Measurements from ENCODE around the gene CAND2. TPM values are rescaled to one million over a fixed set of nuclear protein-coding genes. Genes with fewer than 3 reads are reported as not detected.

CAND2 gene
- total RNA-seq, 4 donors from 2014 or later, result 9.7 to 18.0 (median 12.4) TPM

GRCh38 chr3:12769761-12770160 lies 26.7 kb upstream of the CAND2 start:
- H3K27me3 ChIP-seq, result no peaks in the 10 kb centered on the region
- WGBS, 2 donors, result 83 to 86% methylated on average over 2 of the region's 2 CpGs
- no peaks in the 10 kb centered on the region for H3K9me3 ChIP-seq
- DNase-seq, result no peak
- no peak overlapping the region for H3K27ac ChIP-seq
- intact Hi-C loops (cut with DNase I), result no loop called here
- TF ChIP-seq CTCF (IDR thresholded peaks at IDR 0.05), result no peak
- no peak for TF ChIP-seq POLR2A (IDR thresholded peaks at IDR 0.05)
- H3K4me3 ChIP-seq (replicated peaks in 1 of 3), result no peak overlapping the region
- no peaks in the 10 kb centered on the region for H3K36me3 ChIP-seq
- no peaks in the 10 kb centered on the region for H3K4me1 ChIP-seq

- TF ChIP-seq POLR2A (IDR thresholded peaks at IDR 0.05), result no peak
- TF ChIP-seq CTCF (IDR thresholded peaks at IDR 0.05), result no peak
- Histone ChIP-seq H3K4me1 (no peaks in the 10 kb centered on the region), H3K36me3 (no peaks in the 10 kb centered on the region), H3K27ac (no peak overlapping the region), H3K4me3 (replicated peaks in 1 of 3) (no peak overlapping the region), H3K9me3 (no peaks in the 10 kb centered on the region), H3K27me3 (no peaks in the 10 kb centered on the region)
- WGBS, 2 donors, result 92 to 93% methylated on average over 9 of the region's 9 CpGs
- intact Hi-C loops (cut with DNase I), result no loop called here
- no peak for DNase-seq
Observed at GRCh38 chr3:12771236-12771635, 25.2 kb upstream of the CAND2 start.

GRCh38 chr3:12772462-12772861 lies 24.0 kb upstream of the CAND2 start:
- TF ChIP-seq POLR2A (IDR thresholded peaks at IDR 0.05) (no peak), CTCF (IDR thresholded peaks at IDR 0.05) (no peak)
- H3K27me3 ChIP-seq, result no peaks in the 10 kb centered on the region
- H3K27ac ChIP-seq, result no peak overlapping the region
- no peaks in the 10 kb centered on the region for H3K9me3 ChIP-seq
- 79 to 84% methylated on average over 5 of the region's 5 CpGs for WGBS, 2 donors
- H3K36me3 ChIP-seq, result no peaks in the 10 kb centered on the region
- H3K4me1 ChIP-seq, result no peaks in the 10 kb centered on the region
- no peak overlapping the region for H3K4me3 ChIP-seq (replicated peaks in 1 of 3)
- intact Hi-C loops (cut with DNase I), result no loop called here
- DNase-seq, result no peak

GRCh38 chr3:12773030-12773709 lies 23.3 kb upstream of the CAND2 start:
- DNase-seq, result no peak
- Histone ChIP-seq H3K36me3 (no peaks in the 10 kb centered on the region), H3K27me3 (no peaks in the 10 kb centered on the region), H3K9me3 (no peaks in the 10 kb centered on the region), H3K27ac (no peak overlapping the region), H3K4me1 (no peaks in the 10 kb centered on the region), H3K4me3 (replicated peaks in 1 of 3) (no peak overlapping the region)
- 65 to 78% methylated on average over 2 of the region's 2 CpGs for WGBS, 2 donors
- TF ChIP-seq POLR2A (IDR thresholded peaks at IDR 0.05) (no peak), CTCF (IDR thresholded peaks at IDR 0.05) (no peak)
- intact Hi-C loops (cut with DNase I), result no loop called here

- Histone ChIP-seq H3K36me3 (no peaks in the 10 kb centered on the region), H3K4me3 (replicated peaks in 1 of 3) (no peak overlapping the region), H3K4me1 (no peaks in the 10 kb centered on the region), H3K27me3 (no peaks in the 10 kb centered on the region), H3K9me3 (no peaks in the 10 kb centered on the region), H3K27ac (no peak overlapping the region)
- no peak for DNase-seq
- intact Hi-C loops (cut with DNase I), result no loop called here
- TF ChIP-seq CTCF (IDR thresholded peaks at IDR 0.05) (no peak), POLR2A (IDR thresholded peaks at IDR 0.05) (no peak)
- WGBS, 2 donors, result 93 to 100% methylated on average over 1 of the region's 1 CpG
Observed at GRCh38 chr3:12773710-12774086, 22.8 kb upstream of the CAND2 start.

All from thyroid gland (tissue), 4 donors.